KMS-11 (cell line): ENCODE results near the gene RAB6B.

Experiments
- H2AFZ ChIP-seq: fragments of 200-600 bp; sonication (generic); 2 replicates; pipeline ENCODE4 v1.6.1; 2016; ENCODE audit warnings: antibody characterized with exemption, mixed run types, low read depth
- H3K27ac ChIP-seq: fragments of 200-600 bp; sonication (generic); 2 replicates; pipeline ENCODE4 v1.6.1; 2016; ENCODE audit warnings: mild to moderate bottlenecking, mixed run types
- H3K27me3 ChIP-seq: fragments of 200-600 bp; sonication (generic); 2 replicates; pipeline ENCODE4 v1.6.1; 2017; ENCODE audit warnings: mild to moderate bottlenecking, low read depth, mixed run types, moderate library complexity; ENCODE audit not compliant: insufficient read depth
- H3K36me3 ChIP-seq: fragments of 200-600 bp; sonication (generic); 2 replicates; pipeline ENCODE4 v1.6.1; 2017; ENCODE audit warnings: mild to moderate bottlenecking, mixed run types; ENCODE audit not compliant: insufficient read depth
- H3K4me1 ChIP-seq: fragments of 200-600 bp; sonication (generic); 2 replicates; pipeline ENCODE4 v1.6.1; 2016; ENCODE audit warnings: mild to moderate bottlenecking, low read depth, mixed run types; ENCODE audit not compliant: poor library complexity, severe bottlenecking
- H3K4me2 ChIP-seq: fragments of 200-600 bp; sonication (generic); 2 replicates; pipeline ENCODE4 v1.7.0; 2016; ENCODE audit warnings: mild to moderate bottlenecking, mixed run types
- H3K4me3 ChIP-seq: fragments of 200-600 bp; sonication (generic); IDR thresholded peaks from 2 replicates; pipeline ENCODE4 v1.6.1; 2017; ENCODE audit warnings: low read depth, low read length, mixed read lengths; ENCODE audit not compliant: insufficient read depth
- H3K79me2 ChIP-seq: fragments of 200-600 bp; sonication (generic); 2 replicates; pipeline ENCODE4 v1.6.1; 2016; ENCODE audit warnings: low read depth, mixed run types; ENCODE audit not compliant: insufficient read depth
- H3K9ac ChIP-seq: fragments of 200-600 bp; sonication (generic); 2 replicates; pipeline ENCODE4 v1.6.1; 2016; ENCODE audit warnings: mild to moderate bottlenecking, mixed run types
- H4K20me1 ChIP-seq: fragments of 200-600 bp; sonication (generic); 2 replicates; pipeline ENCODE4 v1.6.1; 2016; ENCODE audit warnings: mild to moderate bottlenecking, mixed run types; ENCODE audit not compliant: insufficient read depth
- CTCF ChIP-seq: fragments of 200-600 bp; sonication (generic); conservative IDR thresholded peaks from 2 replicates; pipeline ENCODE4 v1.6.1; 2017; ENCODE audit warnings: low read depth, mild to moderate bottlenecking, antibody characterized with exemption, low read length, moderate library complexity, mixed read lengths

The RAB6B gene

GRCh38 chr3:133779626-133780203 is 116.0 kb downstream of the RAB6B start:
- TF ChIP-seq CTCF = no peak

GRCh38 chr3:133777807-133778568 is 117.7 kb downstream of the RAB6B start:
- Histone ChIP-seq H2AFZ (no peak overlapping the region), H3K4me1 (no peaks in the 10 kb centered on the region), H3K4me3 (no peak overlapping the region), H4K20me1 (no peaks in the 10 kb centered on the region), H3K36me3 (no peaks in the 10 kb centered on the region), H3K4me2 (no peak overlapping the region), H3K27me3 (no peaks in the 10 kb centered on the region), H3K27ac (no peak overlapping the region), H3K9ac (no peak overlapping the region), H3K79me2 (no peaks in the 10 kb centered on the region)
- no peak for TF ChIP-seq CTCF

More at GRCh38 chr3:133779626-133780203, 116.0 kb downstream of the RAB6B start:
- Histone ChIP-seq H3K27me3 (no peaks in the 10 kb centered on the region), H3K4me1 (no peaks in the 10 kb centered on the region), H3K4me2 (no peak overlapping the region), H3K36me3 (no peaks in the 10 kb centered on the region), H3K4me3 (no peak overlapping the region), H2AFZ (no peak overlapping the region), H3K79me2 (no peaks in the 10 kb centered on the region), H4K20me1 (no peaks in the 10 kb centered on the region), H3K27ac (no peak overlapping the region), H3K9ac (no peak overlapping the region)

- TF ChIP-seq CTCF = no peak
- Histone ChIP-seq H3K4me1 (no peaks in the 10 kb centered on the region), H3K4me3 (no peak overlapping the region)
Measured at GRCh38 chr3:133776794-133777438, 118.8 kb downstream of the RAB6B start.

GRCh38 chr3:133775835-133776234 is 119.8 kb downstream of the RAB6B start:
- Histone ChIP-seq H3K27me3 (no peaks in the 10 kb centered on the region), H2AFZ (no peak overlapping the region), H3K79me2 (no peaks in the 10 kb centered on the region), H4K20me1 (no peaks in the 10 kb centered on the region), H3K27ac (no peak overlapping the region), H3K4me2 (no peak overlapping the region), H3K36me3 (no peaks in the 10 kb centered on the region), H3K4me1 (no peaks in the 10 kb centered on the region), H3K4me3 (no peak overlapping the region), H3K9ac (no peak overlapping the region)
- TF ChIP-seq CTCF = no peak

More at GRCh38 chr3:133776794-133777438, 118.8 kb downstream of the RAB6B start:
- H4K20me1 ChIP-seq = no peaks in the 10 kb centered on the region
- no peak overlapping the region for H3K9ac ChIP-seq
- H3K27me3 ChIP-seq = no peaks in the 10 kb centered on the region
- no peaks in the 10 kb centered on the region for H3K36me3 ChIP-seq
- H3K27ac ChIP-seq = no peak overlapping the region
- H3K4me2 ChIP-seq = no peak overlapping the region
- no peak overlapping the region for H2AFZ ChIP-seq
- H3K79me2 ChIP-seq = no peaks in the 10 kb centered on the region
